Lower lobe of right lung (tissue), 2 donors: ENCODE measurements around the gene CCDC51. TPM values are rescaled to one million over a fixed set of nuclear protein-coding genes. Genes with fewer than 3 reads are reported as not detected.
A peak's percentile ranks its signal among the peaks of the same experiment; 100 is the strongest.

Experiments
- ATAC-seq, 2 donors: fragments of 200-7000 bp; cut with Tn5 transposase; one replicate each; pipeline ENCODE4 v1.9.1; 2020 to 2022; ENCODE audit warnings: mild to moderate bottlenecking in 2 of 2, moderate library complexity in 2 of 2
- DNase-seq: peaks from one replicate; pipeline ENCODE4 v3.0.0-alpha.2; 2020
- H3K27ac ChIP-seq: fragments of 200-600 bp; one replicate; pipeline ENCODE4 v1.8.0; 2022
- H3K27me3 ChIP-seq: fragments of 200-600 bp; one replicate; pipeline ENCODE4 v1.8.0; 2022; ENCODE audit warnings: low read depth
- H3K36me3 ChIP-seq: fragments of 200-600 bp; one replicate; pipeline ENCODE4 v1.8.0; 2022; ENCODE audit warnings: mild to moderate bottlenecking
- H3K4me1 ChIP-seq: fragments of 200-600 bp; one replicate; pipeline ENCODE4 v1.8.0; 2022
- H3K4me3 ChIP-seq: fragments of 200-600 bp; one replicate; pipeline ENCODE4 v1.8.0; 2022; ENCODE audit warnings: mild to moderate bottlenecking
- H3K9me3 ChIP-seq: fragments of 200-600 bp; one replicate; pipeline ENCODE4 v1.8.0; 2022
- CTCF ChIP-seq: fragments of 200-600 bp; IDR thresholded peaks from one replicate; pipeline ENCODE4 v1.8.0; 2022; ENCODE audit warnings: antibody characterized with exemption, mild to moderate bottlenecking
- intact Hi-C: fragments of 100-400 bp; cut with DNase I; formaldehyde crosslinking; loops from one replicate; pipeline ENCODE4 v1.11.0; 2022
- total RNA-seq: library from RNA; stranded (reverse); fragmentation: NEBNext Ultra II Directional; extraction: Animal tissue kit (Norgen Biotek cat#: 25700); gene quantifications from one replicate; pipeline ENCODE4 v1.2.1, GENCODE V29; 2021
- donor health status: DM: no; HTN: yes; CAD: no; lungs with severe emphysema.

The CCDC51 gene
- total RNA-seq, 1 donor from 2014 or later: 8.6 TPM

GRCh38 chr3:48467473-48468267 lies 27.8 kb upstream of the CCDC51 start:
- H3K4me1 ChIP-seq: peaks cover 78% of the 10 kb centered on the region
- TF ChIP-seq CTCF: no peak
- peak overlapping the region; percentile 100 for H3K27ac ChIP-seq
- peaks cover 42% of the 10 kb centered on the region for H3K36me3 ChIP-seq
- H3K4me3 ChIP-seq: peak overlapping the region; percentile 62
- intact Hi-C loops: loop anchor here (10.0 kb wide), 1 partner anchor 87 kb away; the partner anchor contains the start of gene PFKFB4
- H3K9me3 ChIP-seq: no peaks in the 10 kb centered on the region
- no peak for DNase-seq
- H3K27me3 ChIP-seq: no peaks in the 10 kb centered on the region
- no peak for ATAC-seq

GRCh38 chr3:48467110-48467454 lies 27.2 kb upstream of the CCDC51 start:
- H3K27ac ChIP-seq: peak overlapping the region; percentile 100
- TF ChIP-seq CTCF: no peak
- ATAC-seq: no peak
- intact Hi-C loops: loop anchor here (10.0 kb wide), 1 partner anchor 88 kb away; the partner anchor contains the start of gene PFKFB4
- no peaks in the 10 kb centered on the region for H3K9me3 ChIP-seq
- H3K27me3 ChIP-seq: no peaks in the 10 kb centered on the region
- no peak for DNase-seq
- peaks cover 42% of the 10 kb centered on the region for H3K36me3 ChIP-seq
- peak overlapping the region; percentile 62 for H3K4me3 ChIP-seq
- H3K4me1 ChIP-seq: peaks cover 74% of the 10 kb centered on the region

GRCh38 chr3:48466386-48467109 lies 26.6 kb upstream of the CCDC51 start:
- TF ChIP-seq CTCF: no peak
- DNase-seq (peak; percentile 59), ATAC-seq (peak; percentile 1 to 23)
- Histone ChIP-seq H3K9me3 (no peaks in the 10 kb centered on the region), H3K27me3 (no peaks in the 10 kb centered on the region), H3K4me3 (peak overlapping the region; percentile 62), H3K27ac (peak overlapping the region; percentile 100), H3K4me1 (peaks cover 69% of the 10 kb centered on the region), H3K36me3 (peaks cover 43% of the 10 kb centered on the region)
- intact Hi-C loops: loop anchor here (10.0 kb wide), 1 partner anchor 88 kb away; the partner anchor contains the start of gene PFKFB4

- TF ChIP-seq CTCF: peak; percentile 78
- Histone ChIP-seq H3K4me1 (peaks cover 61% of the 10 kb centered on the region), H3K9me3 (no peaks in the 10 kb centered on the region), H3K27ac (peak overlapping the region; percentile 100), H3K27me3 (no peaks in the 10 kb centered on the region), H3K4me3 (peak overlapping the region; percentile 62), H3K36me3 (peaks cover 50% of the 10 kb centered on the region)
- intact Hi-C loops: loop anchor here (10.0 kb wide), 1 partner anchor 89 kb away; the partner anchor contains the start of gene PFKFB4
- ATAC-seq (peak; percentile 97), DNase-seq (peak; percentile 98)
Measured at GRCh38 chr3:48465531-48466378, 25.8 kb upstream of the CCDC51 start.

GRCh38 chr3:48465237-48465530 lies 25.3 kb upstream of the CCDC51 start:
- intact Hi-C loops: loop anchor here (10.0 kb wide), 1 partner anchor 90 kb away; the partner anchor contains the start of gene PFKFB4

More at GRCh38 chr3:48465237-48465530, 25.3 kb upstream of the CCDC51 start:
- no peak for DNase-seq
- TF ChIP-seq CTCF: no peak
- Histone ChIP-seq H3K4me3 (peak overlapping the region; percentile 62), H3K27me3 (no peaks in the 10 kb centered on the region), H3K27ac (peak overlapping the region; percentile 100), H3K9me3 (no peaks in the 10 kb centered on the region), H3K36me3 (peaks cover 50% of the 10 kb centered on the region), H3K4me1 (peaks cover 55% of the 10 kb centered on the region)
- no peak for ATAC-seq
